ENCODE results near the gene ACE2. TPM values are rescaled to one million over a fixed set of nuclear protein-coding genes. Genes with fewer than 3 reads are reported as not detected.

ACE2 gene
- total RNA-seq, 2 experiments from 2014 or later = not detected

GRCh38 chrX:15564981-15565579 is 35.7 kb downstream of the ACE2 start:
- Mint-ChIP-seq H3K9me3 (no peaks in the 10 kb centered on the region), H3K4me3 (no peak overlapping the region), H3K27me3 (peaks cover 3% of the 10 kb centered on the region), H3K4me1 (peaks cover 13% of the 10 kb centered on the region), H3K36me3 (ENCODE audit: low read depth) (no peaks in the 10 kb centered on the region), H3K27ac (no peak overlapping the region)
- POLR2A ChIA-PET = no interaction called here
- peak; percentile 31 for DNase-seq
- CTCF ChIA-PET = interaction anchor here (2.0 kb wide), 1 partner anchor 9 kb away, joined by 4 read pairs; no protein-coding TSS in a partner anchor

DNA sequence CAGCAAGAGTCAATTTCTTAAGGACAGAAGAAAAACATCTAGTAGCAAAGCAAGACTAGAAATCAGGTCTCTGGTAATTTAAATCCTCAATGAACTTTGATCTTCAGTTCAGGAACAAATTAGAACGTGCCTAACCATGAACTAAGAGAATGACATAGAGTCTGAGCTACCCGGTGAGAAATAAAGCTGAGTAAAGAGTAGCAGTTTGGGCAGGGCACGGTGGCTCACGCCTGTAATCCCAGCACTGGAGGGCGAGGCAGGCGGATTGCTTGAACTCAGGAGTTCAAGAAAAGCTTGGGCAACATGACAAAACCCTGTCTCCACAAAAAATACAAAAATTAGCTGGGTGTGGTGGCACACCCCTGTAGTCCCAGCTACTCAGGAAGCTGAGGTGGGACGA is 37.7 kb downstream of the ACE2 start:
- ChIA-PET POLR2A (no interaction called here), CTCF (interaction anchor here (2.0 kb wide), 1 partner anchor 11 kb away, joined by 4 read pairs; no protein-coding TSS in a partner anchor)
- Mint-ChIP-seq H3K9me3 (no peaks in the 10 kb centered on the region), H3K4me3 (no peak overlapping the region), H3K36me3 (ENCODE audit: low read depth) (no peaks in the 10 kb centered on the region), H3K27ac (no peak overlapping the region), H3K4me1 (peaks cover 13% of the 10 kb centered on the region), H3K27me3 (peaks cover 2% of the 10 kb centered on the region)
- no peak for DNase-seq

GRCh38 chrX:15560924-15561323 is 39.8 kb downstream of the ACE2 start:
- ChIA-PET POLR2A (no interaction called here), CTCF (no interaction called here)
- H3K27me3 Mint-ChIP-seq = peaks cover 2% of the 10 kb centered on the region
- no peak overlapping the region for H3K4me3 Mint-ChIP-seq
- peaks cover 3% of the 10 kb centered on the region for H3K4me1 Mint-ChIP-seq
- no peak for DNase-seq
- no peak overlapping the region for H3K27ac Mint-ChIP-seq
- no peaks in the 10 kb centered on the region for H3K36me3 Mint-ChIP-seq (ENCODE audit: low read depth)
- no peaks in the 10 kb centered on the region for H3K9me3 Mint-ChIP-seq

DNA sequence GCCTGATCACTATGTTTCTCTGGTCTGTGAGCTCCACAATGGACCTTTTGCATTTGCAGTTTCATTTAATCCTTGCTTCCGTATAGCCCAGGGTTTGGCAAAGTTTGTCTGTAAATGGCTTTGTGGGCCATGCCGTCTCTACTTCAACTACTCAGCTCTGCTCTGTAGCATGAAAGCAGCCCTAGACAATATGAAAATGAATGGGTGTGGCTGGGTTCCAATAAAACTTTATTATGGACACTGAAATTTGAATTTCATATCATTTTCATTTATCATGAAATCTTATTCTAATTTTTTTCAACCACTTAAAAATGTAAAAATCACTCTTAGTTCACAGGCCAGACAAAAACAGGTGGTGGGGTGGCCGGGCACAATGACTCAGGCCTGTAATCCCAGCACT is 41.5 kb downstream of the ACE2 start:
- peaks cover 2% of the 10 kb centered on the region for H3K27me3 Mint-ChIP-seq
- no peak for DNase-seq
- ChIA-PET CTCF (no interaction called here), POLR2A (no interaction called here)
- H3K9me3 Mint-ChIP-seq = no peaks in the 10 kb centered on the region
- H3K4me1 Mint-ChIP-seq = no peaks in the 10 kb centered on the region
- H3K4me3 Mint-ChIP-seq = no peak overlapping the region
- no peak overlapping the region for H3K27ac Mint-ChIP-seq
- no peaks in the 10 kb centered on the region for H3K36me3 Mint-ChIP-seq (ENCODE audit: low read depth)

DNA sequence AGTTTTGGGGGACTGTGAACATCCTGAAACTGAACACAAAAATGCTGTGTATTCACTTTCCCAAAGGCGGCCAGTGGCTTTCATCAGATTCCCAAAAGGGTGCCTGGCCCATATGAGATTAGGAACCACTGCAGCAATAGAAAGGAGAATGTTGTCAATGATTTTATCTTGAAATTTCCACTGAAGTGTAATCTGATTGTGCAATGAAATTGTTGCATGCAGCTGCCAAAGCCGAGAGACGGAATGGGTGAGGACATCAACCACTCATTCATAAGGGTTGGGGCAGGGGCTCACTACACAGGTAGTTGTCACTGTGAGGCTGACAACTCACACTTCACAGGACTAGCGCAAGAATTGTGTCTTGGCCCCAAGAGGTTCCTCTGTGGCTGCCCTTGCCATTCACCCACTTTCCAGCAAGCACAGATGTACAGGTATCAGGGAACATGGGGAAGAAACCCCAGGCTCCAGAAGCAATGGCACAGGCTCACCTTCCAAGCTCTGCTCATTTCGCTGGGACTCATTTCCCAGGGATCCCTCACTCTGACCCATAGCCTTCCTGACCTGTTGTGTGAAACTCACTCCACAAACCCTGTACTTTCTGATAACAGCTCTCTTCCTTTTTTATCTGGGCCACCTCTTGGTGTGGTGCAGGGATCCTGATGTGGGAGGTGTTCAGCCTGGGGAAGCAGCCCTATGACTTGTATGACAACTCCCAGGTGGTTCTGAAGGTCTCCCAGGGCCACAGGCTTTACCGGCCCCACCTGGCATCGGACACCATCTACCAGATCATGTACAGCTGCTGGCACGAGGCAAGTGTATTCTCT is 51.4 kb downstream of the ACE2 start:
- no peaks in the 10 kb centered on the region for H3K9me3 Mint-ChIP-seq
- H3K27ac Mint-ChIP-seq = no peak overlapping the region
- peaks cover 2% of the 10 kb centered on the region for H3K27me3 Mint-ChIP-seq
- POLR2A ChIA-PET = no interaction called here
- H3K36me3 Mint-ChIP-seq (ENCODE audit: low read depth) = no peaks in the 10 kb centered on the region
- no peak overlapping the region for H3K4me3 Mint-ChIP-seq
- no peaks in the 10 kb centered on the region for H3K4me1 Mint-ChIP-seq
- CTCF ChIA-PET = no interaction called here
- DNase-seq = no peak

GRCh38 chrX:15547356-15547755 is 53.4 kb downstream of the ACE2 start:
- no peak for DNase-seq
- H3K9me3 Mint-ChIP-seq = no peaks in the 10 kb centered on the region
- CTCF ChIA-PET = no interaction called here
- H3K27me3 Mint-ChIP-seq = peaks cover 2% of the 10 kb centered on the region
- H3K27ac Mint-ChIP-seq = no peak overlapping the region
- H3K4me3 Mint-ChIP-seq = no peak overlapping the region
- no peaks in the 10 kb centered on the region for H3K36me3 Mint-ChIP-seq (ENCODE audit: low read depth)
- no peaks in the 10 kb centered on the region for H3K4me1 Mint-ChIP-seq
- POLR2A ChIA-PET = no interaction called here

DNA sequence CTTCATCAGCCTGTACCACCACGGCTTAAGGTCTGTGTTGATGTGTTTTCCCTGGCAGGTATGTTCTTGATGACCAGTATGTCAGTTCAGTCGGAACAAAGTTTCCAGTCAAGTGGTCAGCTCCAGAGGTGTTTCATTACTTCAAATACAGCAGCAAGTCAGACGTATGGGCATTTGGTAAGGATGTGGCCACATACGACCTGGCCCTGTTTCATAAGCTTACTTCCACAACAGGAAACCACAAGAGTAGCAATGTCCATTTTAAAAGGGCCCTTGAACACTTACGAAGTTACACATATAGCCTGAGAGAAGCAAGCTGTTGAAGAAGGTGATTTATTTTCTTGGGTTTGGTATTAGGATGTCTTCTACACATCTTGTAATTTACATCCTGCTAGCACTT is 54.0 kb downstream of the ACE2 start:
- no peak overlapping the region for H3K27ac Mint-ChIP-seq
- no peaks in the 10 kb centered on the region for H3K9me3 Mint-ChIP-seq
- no peaks in the 10 kb centered on the region for H3K36me3 Mint-ChIP-seq (ENCODE audit: low read depth)
- POLR2A ChIA-PET = no interaction called here
- H3K27me3 Mint-ChIP-seq = peaks cover 2% of the 10 kb centered on the region
- H3K4me3 Mint-ChIP-seq = no peak overlapping the region
- CTCF ChIA-PET = no interaction called here
- H3K4me1 Mint-ChIP-seq = no peaks in the 10 kb centered on the region
- DNase-seq = no peak

- POLR2A ChIA-PET = no interaction called here
Observed at GRCh38 chrX:15530318-15530717, 70.4 kb downstream of the ACE2 start.

DNA sequence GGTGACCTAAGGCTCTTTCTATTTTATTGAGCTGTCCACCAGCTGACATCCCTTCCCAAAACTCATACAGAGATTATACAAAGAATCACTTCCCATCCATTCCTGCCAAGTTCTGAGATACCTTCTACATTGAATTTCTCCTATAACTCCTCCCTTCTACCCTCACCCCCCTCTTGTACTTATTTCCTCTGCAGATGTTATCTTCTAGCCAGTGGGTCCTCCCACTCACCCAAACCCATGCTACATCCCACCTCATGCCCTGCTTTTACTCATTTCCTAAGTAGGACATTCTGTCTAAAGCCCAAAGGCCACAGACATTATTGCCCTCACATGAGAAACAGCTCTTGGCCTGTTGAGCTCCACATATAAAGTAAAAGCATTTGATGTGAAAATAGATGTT is 71.6 kb downstream of the ACE2 start:
- H3K27me3 Mint-ChIP-seq = peaks cover 6% of the 10 kb centered on the region
- H3K4me1 Mint-ChIP-seq = no peaks in the 10 kb centered on the region
- DNase-seq = no peak
- no peak overlapping the region for H3K4me3 Mint-ChIP-seq
- no peaks in the 10 kb centered on the region for H3K9me3 Mint-ChIP-seq
- H3K27ac Mint-ChIP-seq = no peak overlapping the region
- H3K36me3 Mint-ChIP-seq (ENCODE audit: low read depth) = no peaks in the 10 kb centered on the region
- CTCF ChIA-PET = no interaction called here
- POLR2A ChIA-PET = no interaction called here

More at GRCh38 chrX:15530318-15530717, 70.4 kb downstream of the ACE2 start:
- Mint-ChIP-seq H3K36me3 (ENCODE audit: low read depth) (no peaks in the 10 kb centered on the region), H3K4me3 (no peak overlapping the region), H3K27me3 (peaks cover 5% of the 10 kb centered on the region), H3K9me3 (no peaks in the 10 kb centered on the region), H3K27ac (no peak overlapping the region), H3K4me1 (no peaks in the 10 kb centered on the region)
- CTCF ChIA-PET = no interaction called here
- DNase-seq = no peak

DNA sequence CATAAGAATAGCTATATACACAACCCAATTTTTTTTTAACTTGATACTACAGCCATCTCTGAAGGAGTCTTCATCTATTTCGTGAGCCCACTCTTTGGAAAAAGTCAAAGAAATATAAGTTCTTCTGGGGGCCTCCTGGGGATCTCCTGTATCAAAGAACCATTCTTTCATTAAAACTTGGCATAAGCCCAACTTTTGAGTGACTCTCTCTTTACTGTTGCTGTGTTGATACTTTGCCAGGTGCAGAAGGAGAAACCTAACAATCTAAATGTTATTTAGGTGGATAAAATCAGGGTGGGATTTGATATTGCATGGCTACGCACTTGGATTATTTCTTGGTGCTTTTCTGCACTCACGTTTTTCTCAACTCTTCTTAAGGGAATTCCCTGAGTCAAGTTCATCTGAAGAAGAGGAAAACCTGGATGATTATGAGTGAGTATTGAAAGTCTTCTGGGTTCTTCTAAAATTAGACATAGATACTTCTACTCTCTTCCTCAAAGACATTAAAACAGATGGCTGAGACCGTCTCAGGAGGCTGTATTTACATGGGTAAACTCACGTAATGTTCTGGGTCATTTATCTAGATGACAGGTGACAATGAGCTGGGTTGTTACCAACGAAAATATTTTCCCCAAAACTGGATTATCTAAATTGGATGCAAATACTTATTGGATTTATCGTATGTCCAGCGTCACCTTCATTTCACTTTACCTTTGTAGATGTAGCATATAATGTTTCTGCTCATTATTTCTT is 74.9 kb downstream of the ACE2 start:
- DNase-seq = no peak
- H3K27ac Mint-ChIP-seq = no peak overlapping the region
- ChIA-PET POLR2A (no interaction called here), CTCF (interaction anchor here (0.7 kb wide), 1 partner anchor 35 kb away, joined by 3 read pairs; no protein-coding TSS in a partner anchor)
- H3K9me3 Mint-ChIP-seq = no peaks in the 10 kb centered on the region
- H3K4me3 Mint-ChIP-seq = no peak overlapping the region
- H3K4me1 Mint-ChIP-seq = no peaks in the 10 kb centered on the region
- H3K36me3 Mint-ChIP-seq (ENCODE audit: low read depth) = no peaks in the 10 kb centered on the region
- peaks cover 11% of the 10 kb centered on the region for H3K27me3 Mint-ChIP-seq

- ChIA-PET POLR2A (no interaction called here), CTCF (no interaction called here)
- DNase-seq = no peak
- Mint-ChIP-seq H3K36me3 (ENCODE audit: low read depth) (no peaks in the 10 kb centered on the region), H3K4me1 (no peaks in the 10 kb centered on the region), H3K27ac (no peak overlapping the region), H3K9me3 (no peaks in the 10 kb centered on the region), H3K27me3 (peaks cover 11% of the 10 kb centered on the region), H3K4me3 (no peak overlapping the region)
Observed at GRCh38 chrX:15524417-15524816, 76.3 kb downstream of the ACE2 start.

GRCh38 chrX:15523088-15523487 is 77.7 kb downstream of the ACE2 start:
- no peaks in the 10 kb centered on the region for H3K4me1 Mint-ChIP-seq
- H3K27ac Mint-ChIP-seq = no peak overlapping the region
- peaks cover 13% of the 10 kb centered on the region for H3K27me3 Mint-ChIP-seq
- H3K9me3 Mint-ChIP-seq = no peaks in the 10 kb centered on the region
- no peak for DNase-seq
- no peaks in the 10 kb centered on the region for H3K36me3 Mint-ChIP-seq (ENCODE audit: low read depth)
- ChIA-PET CTCF (no interaction called here), POLR2A (no interaction called here)
- H3K4me3 Mint-ChIP-seq = no peak overlapping the region

GRCh38 chrX:15522464-15522863 is 78.3 kb downstream of the ACE2 start:
- H3K9me3 Mint-ChIP-seq = no peaks in the 10 kb centered on the region
- H3K4me3 Mint-ChIP-seq = no peak overlapping the region
- H3K27ac Mint-ChIP-seq = no peak overlapping the region
- no peak for DNase-seq
- peaks cover 13% of the 10 kb centered on the region for H3K27me3 Mint-ChIP-seq
- H3K36me3 Mint-ChIP-seq (ENCODE audit: low read depth) = no peaks in the 10 kb centered on the region
- no peaks in the 10 kb centered on the region for H3K4me1 Mint-ChIP-seq
- POLR2A ChIA-PET = no interaction called here
- CTCF ChIA-PET = no interaction called here

Data from activated CD4-positive, alpha-beta memory T cell treated with anti-CD3 and anti-CD28 coated beads, Interleukin-2, amount 10 ng/mL, durations not matched to agents 7 days and 5 days (primary cell).